ENCODE measurements around the gene PRKD2.
A peak's percentile ranks its signal among the peaks of the same experiment; 100 is the strongest.

Gene PRKD2

DNA sequence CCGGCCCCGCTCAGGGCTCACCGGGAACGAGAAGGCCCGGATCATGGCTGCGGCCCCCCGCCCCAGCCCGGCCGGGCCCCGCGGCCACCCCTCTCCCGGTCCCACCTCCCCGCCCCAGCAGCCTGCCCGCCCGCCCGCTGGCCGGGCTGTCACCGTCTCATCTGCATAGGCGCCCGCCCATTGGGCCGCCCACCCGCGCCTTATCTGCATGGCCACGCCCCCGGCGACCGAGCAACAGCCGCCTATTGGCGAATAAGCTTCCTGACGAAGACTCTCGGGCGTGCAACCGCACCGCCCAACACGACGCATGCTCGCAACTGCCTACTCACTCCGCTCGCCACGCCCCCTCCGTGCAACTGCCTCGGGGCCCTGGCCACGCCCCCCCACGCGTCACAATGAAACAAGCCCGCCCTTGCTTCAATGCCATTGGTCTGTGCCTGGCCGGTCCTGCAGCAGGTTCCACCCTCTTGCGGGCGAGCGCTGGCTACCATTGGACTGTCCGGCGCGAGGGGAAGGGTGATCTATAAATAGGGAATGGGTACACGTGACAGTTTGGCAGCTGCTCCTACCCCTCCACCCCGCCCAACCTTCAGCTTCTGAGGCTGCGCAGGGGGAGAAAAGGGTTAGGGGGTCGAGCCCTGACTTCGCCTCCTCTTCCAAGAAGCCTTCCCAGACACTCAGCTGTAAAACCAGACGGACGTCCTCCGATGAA lies 55.7 kb downstream of the PRKD2 start, which contains the start of gene DACT3:
DACT3 (minus strand) TSS at position 163 of the 712 bp plus-strand sequence; CDS start at position 45, 118 bp downstream.
- DNase-seq (ENCODE audit: low read depth) = peak; percentile 100

DNA sequence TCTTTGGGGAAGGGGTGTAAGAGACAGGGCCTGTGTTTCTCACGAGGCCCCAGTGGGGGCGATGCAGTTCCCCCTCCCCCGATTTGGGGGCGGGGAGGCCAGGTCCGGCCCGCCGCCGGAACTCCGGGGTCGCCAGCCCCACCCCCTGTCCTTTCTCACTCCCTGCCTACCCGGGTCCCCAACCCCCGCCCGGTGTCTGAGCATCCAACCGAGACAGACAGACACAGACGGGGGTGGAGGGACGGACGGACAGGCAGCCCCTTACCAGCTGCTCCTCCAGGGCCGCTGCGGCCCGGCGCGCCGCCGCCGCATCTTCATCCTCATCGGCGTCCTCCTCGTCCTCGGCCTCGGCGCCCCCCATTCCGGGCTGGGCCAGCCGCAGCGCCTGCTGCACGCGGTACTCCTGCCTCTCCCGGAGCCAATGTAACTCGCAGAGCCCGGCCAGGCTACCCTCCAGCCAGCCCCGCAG lies 56.3 kb downstream of the PRKD2 start:
- no peak for DNase-seq (ENCODE audit: low read depth)

DNA sequence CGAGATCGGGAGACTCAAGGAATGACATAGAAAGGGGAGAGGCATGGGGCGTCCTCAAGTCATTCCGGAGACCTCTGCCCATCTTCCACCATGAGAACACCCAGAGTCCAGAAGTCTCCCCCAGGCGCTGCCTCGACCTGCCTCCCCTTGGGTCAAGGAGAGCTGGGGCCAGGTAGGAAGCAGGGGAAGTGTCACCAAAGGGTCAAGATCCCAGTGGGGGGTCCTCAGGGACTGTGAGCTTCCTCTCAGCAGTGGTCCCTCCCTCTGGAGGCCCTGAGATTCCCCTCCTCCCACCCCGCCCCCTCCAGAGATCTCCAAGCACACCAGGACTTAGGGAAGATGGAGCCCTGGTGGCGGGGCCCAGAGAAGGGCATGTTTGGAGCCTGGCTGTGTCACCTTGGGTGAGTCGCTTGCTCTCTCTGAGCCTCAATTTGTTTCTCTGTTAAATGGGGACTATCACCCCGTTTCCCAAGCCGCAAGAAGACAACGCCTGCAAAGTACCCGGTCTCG lies 56.9 kb downstream of the PRKD2 start:
- DNase-seq (ENCODE audit: low read depth) = no peak

DNA sequence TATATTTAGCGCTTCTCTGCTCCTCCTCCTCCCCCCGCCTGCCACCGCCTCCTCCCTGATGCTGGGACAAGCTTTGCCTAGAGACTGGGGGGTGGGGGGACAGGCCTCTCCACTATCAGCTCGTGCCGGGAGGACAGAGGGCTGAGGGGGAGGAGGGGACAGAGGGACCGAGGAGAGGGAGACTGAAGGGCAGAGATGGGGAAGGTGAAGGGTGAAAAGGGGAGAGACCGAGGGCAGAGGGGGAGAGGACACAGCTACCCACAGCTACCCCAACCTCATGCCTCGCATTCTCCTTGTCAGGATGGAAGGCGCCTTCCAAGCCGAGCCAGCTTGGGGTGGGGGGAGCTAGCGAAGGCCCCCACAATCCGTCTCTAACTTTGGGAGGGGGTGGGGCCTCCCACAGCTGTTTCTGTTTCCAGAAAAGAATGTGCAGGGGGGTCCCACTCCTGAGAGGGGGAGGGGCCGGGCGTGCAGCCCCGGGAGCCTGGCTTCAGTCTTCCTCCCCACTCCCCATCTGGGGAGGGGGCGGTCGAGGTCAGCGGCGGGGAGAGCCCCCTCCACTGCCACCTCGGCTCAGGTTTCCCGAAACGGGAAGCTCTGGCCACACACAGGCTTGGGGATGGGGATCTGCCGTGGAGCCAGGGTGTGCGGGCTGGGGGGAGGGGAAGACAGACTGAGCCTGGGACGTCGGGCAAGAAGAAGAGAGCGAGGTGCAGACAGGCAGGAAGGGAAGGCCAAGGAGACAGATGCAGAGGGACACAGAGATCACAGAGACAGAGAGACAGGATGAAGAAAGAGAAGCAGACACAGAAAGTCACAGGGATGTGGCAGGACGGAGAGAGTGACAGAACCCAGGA lies 57.5 kb downstream of the PRKD2 start:
- DNase-seq (ENCODE audit: low read depth) = no peak

DNA sequence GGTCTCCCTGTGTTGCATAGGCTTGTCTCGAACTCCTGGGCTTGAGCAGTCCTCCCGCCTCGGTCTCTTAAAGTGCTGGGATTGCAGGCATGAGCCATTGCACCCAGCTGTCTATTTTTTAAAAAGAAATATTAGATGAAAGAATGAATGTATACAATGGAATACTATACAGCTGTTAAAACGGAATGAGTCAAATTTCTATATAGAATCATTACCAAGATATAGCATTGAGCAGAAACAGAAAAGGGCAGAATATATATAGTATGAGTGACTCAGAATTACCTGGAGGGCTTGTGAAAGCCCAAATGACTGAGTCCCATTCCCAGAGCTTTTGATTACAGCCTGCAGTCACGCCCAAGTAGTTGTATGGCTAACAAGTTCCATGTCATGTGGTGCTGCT lies 60.4 kb downstream of the PRKD2 start:
- no peak for DNase-seq (ENCODE audit: low read depth)

DNA sequence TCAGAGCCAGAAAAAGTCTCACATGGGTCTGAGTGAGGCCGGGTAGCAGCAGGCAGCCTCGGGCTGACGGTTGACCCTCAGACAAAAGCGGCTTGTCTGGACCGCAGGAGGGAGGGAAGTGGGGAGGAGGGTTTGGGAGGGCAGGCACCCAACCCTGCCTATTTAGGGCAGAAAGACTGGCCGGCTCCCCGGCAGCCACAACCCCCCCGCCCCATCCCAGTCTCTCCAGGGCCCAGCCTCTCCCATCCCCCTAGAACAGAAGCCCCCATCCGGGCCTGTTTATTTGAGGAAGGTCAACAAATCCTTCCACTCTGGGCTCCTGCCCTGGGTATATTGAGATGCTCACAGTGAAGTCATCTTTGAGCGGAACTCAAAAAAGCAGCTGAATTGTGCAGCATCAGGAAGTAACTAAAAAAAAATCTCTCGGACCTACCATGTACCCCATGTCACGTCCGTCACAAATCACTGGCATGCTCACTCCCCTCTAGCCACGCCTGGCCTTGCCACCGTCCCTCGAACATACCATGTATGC lies 62.2 kb downstream of the PRKD2 start:
- no peak for DNase-seq (ENCODE audit: low read depth)

DNA sequence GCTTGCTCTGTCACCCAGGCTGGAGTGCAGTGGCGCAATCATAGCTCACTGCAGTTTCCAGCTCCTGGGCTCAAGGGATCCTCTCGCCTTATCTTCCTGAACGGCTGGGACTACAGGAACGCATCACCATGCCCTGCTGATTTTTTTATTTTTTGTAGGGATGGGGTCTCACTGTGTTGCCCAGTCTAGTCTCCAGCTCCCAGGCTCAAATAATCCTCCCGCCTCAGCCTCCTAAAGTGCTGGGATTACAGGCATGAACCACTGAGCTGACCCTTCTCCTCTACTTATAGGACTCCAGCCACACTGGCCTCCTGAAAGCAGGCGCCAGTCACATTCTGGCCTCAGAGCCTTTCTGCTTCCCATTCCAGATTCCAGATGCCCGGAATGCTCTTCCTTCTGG lies 66.5 kb downstream of the PRKD2 start:
- no peak for DNase-seq (ENCODE audit: low read depth)

DNA sequence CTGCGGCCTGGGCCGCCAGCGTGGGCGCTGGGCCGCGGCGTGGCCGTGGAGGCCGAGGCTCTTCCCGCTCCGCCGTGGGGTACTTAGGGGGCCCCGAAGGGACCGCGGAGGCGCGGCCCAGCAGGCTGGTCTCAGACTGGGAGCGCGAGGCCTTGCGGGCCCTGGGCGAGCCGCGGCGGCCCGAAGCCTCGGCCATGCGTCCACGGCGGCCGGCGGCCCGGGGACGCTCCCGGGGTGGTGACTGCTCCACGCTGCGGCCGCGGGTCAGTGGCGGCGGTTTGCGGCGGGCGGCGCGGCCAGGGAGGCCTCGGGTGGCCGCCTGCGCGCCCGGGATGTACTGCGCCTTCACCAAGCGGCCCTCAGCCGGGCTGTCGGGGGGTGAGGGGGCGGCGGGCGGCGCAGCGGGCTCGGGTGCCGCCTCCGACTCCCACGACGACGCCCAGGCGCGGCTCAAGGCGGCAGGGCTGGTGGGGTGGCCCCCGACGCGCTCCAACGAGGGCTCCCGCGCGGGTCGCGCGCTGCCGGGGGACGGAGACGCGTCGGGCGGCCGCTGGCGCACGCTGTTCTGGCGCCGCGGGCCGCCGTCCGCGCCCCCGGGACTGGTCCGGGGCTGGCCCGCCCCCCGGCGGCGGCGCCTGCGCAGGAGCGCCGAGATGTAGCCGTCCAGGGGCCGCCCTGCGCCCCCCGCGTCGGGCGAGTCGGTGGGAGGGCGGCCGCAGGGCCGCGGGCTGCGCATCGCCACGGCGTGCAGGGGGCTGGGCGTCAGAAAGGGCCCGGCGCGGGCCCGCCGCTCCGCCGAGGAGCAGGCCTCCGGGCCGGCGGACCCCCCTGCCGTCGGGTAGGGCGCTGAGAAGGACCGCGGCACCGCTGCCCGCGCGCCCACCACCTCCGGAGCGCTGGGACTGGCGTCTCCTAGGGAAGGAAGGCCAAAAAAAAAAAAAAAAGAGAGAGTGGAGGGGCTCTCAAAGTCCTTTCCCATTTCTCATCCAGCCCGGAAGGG lies 67.7 kb downstream of the PRKD2 start:
- no peak for DNase-seq (ENCODE audit: low read depth)

DNA sequence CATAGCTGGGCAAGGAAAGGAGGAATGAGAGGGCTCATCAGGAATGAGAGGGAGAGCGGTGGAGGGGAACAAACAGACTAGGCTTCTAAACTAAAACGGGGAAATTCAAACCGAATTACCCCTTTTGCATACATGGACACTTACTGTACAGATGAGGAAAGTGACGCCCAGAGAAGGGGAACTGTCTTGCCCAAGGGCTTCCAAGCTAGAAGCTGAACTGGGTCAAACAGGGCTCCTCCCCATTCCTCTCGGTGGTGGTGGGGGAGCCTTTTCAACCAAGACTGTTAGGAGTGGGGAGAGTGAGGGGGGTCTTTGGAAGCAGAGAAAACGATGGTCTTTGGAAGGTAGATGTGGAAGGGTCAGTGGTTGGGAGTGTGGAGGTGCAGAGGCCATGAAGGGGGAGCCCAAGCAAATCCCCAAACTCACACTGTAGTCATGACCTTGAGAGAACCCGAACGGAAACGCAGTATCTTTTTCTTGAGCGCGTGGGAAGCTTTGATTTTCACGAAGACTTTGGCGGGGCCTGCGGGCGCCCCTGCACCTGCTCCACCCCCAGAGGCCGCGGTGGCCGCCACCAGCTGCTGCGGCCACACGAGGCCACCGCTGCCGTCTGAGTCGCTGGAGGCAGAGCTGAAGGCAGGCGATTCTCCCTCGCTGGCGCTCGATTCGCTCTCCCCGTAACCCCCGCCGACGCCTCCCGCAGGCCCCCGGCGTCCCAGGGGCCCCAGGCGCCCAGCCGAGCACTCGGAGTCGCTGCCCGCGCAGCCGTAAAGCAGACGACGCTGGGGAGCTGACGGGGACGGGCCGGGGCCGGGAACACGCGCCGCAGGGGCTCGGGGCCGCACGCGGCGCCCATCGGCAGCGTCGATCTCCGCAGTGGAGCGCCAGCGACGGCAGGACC lies 68.6 kb downstream of the PRKD2 start:
- DNase-seq (ENCODE audit: low read depth) = no peak

DNA sequence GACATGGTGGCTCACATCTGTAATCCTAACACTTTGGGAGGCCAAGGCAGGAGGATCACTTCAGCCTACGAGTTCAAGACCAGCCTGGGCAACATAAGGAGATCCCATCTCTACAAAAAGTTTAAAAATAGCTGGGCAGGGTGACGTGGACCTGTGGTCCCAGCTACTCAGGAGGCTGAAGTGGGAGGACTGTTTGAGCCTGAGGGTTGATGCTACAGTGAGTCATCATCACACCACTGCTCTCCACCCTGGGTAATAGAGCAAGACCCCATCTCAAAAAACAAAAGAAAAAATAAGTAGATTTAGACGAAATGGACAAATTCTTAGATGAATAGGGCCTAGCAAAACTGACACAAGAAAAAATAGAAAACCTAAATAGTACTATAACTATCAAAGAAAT lies 70.5 kb downstream of the PRKD2 start:
- DNase-seq (ENCODE audit: low read depth) = no peak

DNA sequence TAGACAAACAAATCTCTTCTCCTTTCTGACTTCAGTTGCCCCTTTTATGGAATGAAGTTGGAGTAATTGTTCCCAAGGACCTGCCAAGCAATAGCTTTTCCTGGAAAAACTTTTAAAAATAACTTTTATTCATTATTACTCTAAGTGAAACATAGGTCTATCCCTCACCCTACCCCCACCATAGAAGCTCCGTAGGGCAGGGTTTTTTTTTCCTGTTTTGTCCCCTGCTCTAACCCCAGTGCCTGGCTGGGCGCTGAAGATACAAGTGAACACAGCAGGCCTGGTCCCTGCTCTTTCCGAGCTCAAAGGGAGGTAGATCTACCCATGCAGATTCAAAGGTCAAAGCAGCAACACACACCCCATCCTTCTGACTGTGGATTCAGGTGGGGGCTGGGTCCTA lies 72.2 kb downstream of the PRKD2 start:
- no peak for DNase-seq (ENCODE audit: low read depth)

DNA sequence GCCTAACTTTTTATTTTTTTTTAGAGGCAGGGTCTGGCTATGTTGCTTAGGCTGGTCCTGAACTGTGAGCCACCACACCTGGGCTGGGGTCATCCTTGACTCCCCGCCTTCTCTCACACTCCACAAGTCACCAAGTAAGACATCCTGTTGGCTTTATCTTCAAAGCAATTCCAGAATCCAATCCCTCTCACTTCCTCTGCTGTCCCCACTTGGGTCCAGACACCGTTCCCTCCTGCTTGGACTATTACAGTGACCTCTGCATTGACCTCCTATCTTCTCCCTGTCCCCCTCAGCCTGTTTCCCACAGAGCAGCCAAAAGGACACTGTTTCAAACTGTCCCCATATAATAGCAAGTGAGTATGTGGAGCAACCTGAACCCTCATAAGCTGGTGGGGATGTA lies 76.3 kb downstream of the PRKD2 start:
- DNase-seq (ENCODE audit: low read depth) = no peak

DNA sequence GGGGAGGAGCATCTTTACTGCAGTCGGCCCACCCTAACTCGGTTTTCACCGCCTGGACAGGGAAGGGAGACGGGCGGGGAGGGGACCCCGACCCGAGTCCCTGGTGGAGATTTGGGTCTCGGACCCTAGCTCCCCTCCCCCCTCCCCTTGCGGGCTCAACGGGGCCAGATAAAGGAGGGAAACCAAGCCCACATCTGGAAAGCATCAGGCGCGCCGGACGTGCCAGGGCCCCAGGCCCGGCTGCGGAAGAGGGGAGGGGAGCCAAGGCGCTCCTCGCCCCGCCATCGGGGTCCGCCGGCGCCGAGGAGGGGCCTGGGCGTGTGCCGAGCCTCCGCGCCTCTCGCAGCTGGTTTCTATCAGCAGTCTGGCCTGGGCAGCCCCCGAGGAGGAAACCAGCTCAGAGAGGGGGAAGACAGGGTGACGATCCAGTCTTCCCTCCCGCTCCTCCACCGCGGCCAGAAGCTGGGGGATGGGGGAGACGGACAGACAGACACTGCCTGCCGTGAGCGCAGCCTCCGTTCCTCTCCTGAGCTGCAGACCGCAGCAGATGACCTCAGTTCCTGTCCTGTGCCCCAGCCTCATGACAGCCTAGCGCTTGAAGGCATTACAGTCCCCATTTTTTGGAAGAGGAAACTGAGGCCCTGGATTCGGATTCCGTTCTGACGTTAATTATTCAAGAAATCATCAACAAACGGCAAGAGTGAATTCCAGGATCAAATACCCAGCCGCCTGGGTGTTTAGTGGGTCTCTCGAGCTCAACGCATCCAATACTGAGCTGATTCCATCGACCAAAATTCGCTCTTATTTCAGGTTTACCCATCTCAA lies 77.3 kb downstream of the PRKD2 start:
- no peak for DNase-seq (ENCODE audit: low read depth)

DNA sequence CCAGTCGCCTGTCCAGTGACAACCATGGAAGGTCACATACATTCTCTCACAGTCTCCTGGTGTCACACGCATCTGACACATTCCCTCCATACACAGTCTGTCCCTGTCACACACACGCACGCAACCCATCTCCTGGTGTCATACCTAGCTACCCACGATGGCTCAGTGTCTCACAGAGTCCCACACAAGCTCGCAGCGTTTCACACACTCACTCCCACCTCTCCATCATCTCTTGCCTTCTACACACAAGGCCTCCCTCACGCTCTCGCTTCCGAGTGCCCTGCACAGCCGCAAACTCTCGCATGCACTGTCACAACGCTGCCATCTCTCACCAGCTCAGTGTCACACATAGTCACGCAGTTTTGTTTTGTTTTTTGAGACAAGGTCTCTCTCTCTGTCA lies 79.7 kb downstream of the PRKD2 start:
- DNase-seq (ENCODE audit: low read depth) = no peak

DNA sequence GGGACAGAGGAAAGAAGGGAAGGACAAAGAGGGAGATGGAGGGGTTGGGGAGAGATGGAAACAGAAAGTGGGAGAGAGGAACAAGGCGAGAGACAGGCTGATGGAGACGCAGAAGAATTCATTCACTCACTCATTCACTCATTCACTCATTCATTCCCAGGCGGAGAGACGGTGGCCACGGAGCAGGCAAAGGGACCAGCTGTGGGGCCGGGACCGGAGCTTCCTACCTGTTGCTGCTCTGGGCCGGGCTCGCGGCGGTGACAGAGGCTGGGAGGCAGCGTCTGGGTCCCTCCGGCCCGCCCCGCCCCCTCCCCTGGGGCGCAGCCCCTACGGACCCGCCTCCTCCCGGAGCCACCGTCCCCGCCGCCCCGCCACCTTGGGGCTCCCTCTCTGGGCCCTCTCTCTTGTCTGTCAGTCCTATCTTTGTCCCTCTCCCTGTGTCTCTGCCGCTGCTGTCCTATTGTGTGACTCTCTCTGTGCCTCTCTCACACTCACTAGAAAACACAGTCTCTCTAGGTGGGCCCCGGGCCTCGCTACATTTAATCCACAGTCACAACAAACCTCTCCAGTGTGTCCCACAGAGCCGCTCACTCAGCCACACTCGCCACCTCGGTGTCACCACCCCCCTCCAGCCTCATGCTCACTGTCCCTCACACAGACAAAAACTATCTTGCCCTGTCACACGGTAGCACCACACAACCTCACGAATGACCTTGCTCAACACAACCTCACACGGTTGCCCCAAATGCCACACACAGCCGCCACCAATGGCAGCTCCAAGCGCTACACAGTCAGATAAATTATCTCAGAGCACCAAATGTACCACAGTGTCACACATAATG lies 80.8 kb downstream of the PRKD2 start, which contains the start of gene GNG8:
GNG8 (minus strand) TSS at position 283 of the 842 bp plus-strand sequence. CDS start 1,520 bp downstream, outside the sequence.
- DNase-seq (ENCODE audit: low read depth) = no peak

DNA sequence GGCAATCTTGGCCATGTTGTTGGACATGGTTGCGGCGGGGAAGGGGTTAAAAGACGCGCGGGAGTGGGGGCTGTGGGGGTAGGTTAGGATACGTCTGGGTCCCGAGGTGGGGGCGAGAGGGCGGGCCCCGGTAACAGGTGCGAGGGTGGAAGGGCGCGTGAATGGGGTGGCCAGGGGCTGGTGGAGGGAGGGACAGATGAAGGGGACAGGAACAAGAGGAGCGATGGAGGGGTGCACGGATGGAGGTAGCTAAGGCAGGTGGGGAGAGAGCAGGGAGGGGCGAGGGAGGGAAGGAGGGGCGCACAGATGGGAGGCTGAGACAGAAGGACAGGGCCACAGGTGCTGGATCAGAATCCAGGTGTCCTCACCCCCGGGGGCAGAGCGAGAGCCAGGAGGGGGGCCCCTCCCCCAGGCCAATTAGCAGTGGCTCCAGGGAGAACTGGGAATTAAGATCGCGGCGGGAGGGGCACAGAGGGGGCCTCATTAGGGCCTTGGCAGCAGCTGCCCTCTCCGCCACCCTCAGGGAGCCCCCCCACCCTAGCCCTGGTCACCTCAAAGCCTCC lies 82.2 kb downstream of the PRKD2 start:
- DNase-seq (ENCODE audit: low read depth) = no peak

DNA sequence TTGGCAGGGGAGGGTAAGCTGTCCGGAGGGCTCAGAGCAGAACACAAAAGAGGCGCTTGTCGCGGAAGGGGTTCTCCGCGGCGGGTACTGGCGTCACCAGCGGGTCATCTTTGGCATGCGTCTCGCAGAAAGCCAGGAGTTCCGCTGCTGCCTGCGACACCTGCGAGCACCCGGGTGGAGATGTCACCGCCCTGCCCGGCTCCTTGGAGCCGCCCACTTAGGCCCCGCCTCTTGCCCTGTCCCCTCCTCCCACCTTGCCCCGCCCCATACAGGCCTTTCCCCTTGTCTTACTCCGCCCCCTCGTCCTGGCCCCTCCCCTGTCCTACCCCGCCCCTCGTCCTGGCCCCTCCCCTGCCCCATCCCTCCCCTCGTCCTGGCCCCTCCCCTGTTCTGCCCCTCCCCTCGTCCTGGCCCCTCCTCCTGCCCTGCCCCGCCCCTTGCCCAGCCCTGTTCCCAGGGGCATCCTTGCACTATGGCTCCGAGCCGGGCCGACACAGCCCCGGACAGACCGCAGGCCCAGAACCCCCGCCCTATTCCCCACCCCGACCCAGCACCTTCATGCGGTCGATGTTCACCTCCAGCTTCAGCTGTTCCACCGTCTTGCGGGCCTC lies 82.8 kb downstream of the PRKD2 start:
- peak; percentile 95 for DNase-seq (ENCODE audit: low read depth)

DNA sequence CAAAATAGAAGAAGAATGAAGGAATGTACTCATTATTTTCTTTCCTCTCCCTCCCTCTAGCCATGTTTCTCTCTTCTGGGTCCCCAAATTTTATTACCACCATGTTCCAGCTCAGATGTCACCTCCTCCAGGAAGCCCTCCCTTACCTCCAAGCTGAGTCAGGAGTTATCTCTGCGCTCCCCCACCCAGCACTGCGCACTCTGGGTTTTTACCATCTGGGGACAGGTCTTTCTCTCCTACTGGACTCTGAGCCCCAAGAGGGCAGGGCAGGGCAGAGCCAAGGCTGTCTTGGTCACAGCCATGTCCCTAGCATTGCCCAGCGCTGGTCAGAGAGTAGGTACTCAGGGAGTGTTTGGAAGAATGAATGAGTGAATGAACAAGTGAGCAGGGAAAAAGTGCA lies 83.8 kb downstream of the PRKD2 start:
- DNase-seq (ENCODE audit: low read depth) = no peak
